GM10248 (cell line): Measurements from ENCODE around the gene CUL2.

Experiments used
- CTCF ChIA-PET: fragments of 300-600 bp; sonication (Branson Sonifier 250); formaldehyde crosslinking; extraction: SDS; loops from one replicate; lab custom pipeline; 2021; ENCODE audit warnings: antibody characterized with exemption; lab: Yijun Ruan, JAX
- POLR2A ChIA-PET: fragments of 350-650 bp; sonication (Branson Sonifier 250); formaldehyde crosslinking; extraction: SDS; loops from one replicate; lab custom pipeline; 2020; ENCODE audit warnings: antibody characterized with exemption; lab: Yijun Ruan, JAX
- DNase-seq: peaks from one replicate; pipeline ENCODE4 v3.0.0; 2012; ENCODE audit errors: extremely low spot score
- TF ChIP-seq, protein P1 (sequence below): IDR thresholded peaks from 2 replicates; pipeline ENCODE4 v1.5.1; 2012; ENCODE audit warnings: mild to moderate bottlenecking, low read depth; ENCODE audit errors: extremely low read depth, missing control alignments, control extremely low read depth

The CUL2 gene

GRCh38 chr10:35130663-35131062 lies 40.5 kb upstream of the CUL2 start:
- CTCF ChIA-PET: interaction anchor here (1.8 to 15.4 kb wide), 2 partner anchors 19 to 67 kb away, joined by 5 to 147 read pairs; no protein-coding TSS in a partner anchor
- POLR2A ChIA-PET: no interaction called here
- no peak for DNase-seq
- TF ChIP-seq, protein P1, sequence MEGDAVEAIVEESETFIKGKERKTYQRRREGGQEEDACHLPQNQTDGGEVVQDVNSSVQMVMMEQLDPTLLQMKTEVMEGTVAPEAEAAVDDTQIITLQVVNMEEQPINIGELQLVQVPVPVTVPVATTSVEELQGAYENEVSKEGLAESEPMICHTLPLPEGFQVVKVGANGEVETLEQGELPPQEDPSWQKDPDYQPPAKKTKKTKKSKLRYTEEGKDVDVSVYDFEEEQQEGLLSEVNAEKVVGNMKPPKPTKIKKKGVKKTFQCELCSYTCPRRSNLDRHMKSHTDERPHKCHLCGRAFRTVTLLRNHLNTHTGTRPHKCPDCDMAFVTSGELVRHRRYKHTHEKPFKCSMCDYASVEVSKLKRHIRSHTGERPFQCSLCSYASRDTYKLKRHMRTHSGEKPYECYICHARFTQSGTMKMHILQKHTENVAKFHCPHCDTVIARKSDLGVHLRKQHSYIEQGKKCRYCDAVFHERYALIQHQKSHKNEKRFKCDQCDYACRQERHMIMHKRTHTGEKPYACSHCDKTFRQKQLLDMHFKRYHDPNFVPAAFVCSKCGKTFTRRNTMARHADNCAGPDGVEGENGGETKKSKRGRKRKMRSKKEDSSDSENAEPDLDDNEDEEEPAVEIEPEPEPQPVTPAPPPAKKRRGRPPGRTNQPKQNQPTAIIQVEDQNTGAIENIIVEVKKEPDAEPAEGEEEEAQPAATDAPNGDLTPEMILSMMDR: no peak

DNA sequence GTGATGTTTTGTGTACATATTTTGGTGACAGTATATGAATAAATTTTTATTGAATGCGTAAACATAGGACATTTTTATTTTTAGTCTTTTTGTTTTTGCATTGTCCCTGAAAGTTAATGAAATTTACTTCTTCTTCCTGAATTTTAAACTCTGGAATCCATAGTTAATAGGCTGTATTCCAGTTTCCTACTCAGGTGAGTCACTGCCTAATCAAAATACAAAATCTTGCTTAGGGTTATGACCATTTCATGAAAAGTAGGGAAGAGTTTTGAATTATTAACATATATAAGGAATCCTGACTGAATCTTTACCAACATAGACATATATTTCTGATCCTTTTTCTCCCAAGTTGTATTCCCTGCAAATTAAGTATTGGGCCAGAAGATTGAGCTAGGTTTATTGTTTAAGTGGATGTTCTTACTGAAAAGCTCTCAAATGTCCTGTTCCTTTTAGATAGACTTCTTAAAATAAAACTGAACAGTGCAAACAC lies 39.1 kb upstream of the CUL2 start:
- no peak for DNase-seq
- TF ChIP-seq, protein P1: no peak
- POLR2A ChIA-PET: no interaction called here
- CTCF ChIA-PET: interaction anchor here (1.0 to 15.4 kb wide), 4 partner anchors 9 to 135 kb away, joined by 3 to 147 read pairs (median 4); no protein-coding TSS in a partner anchor

GRCh38 chr10:35127289-35127891 lies 37.2 kb upstream of the CUL2 start:
- ChIA-PET POLR2A (interaction anchor here (1.4 to 3.2 kb wide), 3 partner anchors 22 to 214 kb away, joined by 3 to 37 read pairs (median 20); no protein-coding TSS in a partner anchor), CTCF (interaction anchor here (1.2 to 15.4 kb wide), 9 partner anchors 15 to 435 kb away, joined by 3 to 225 read pairs (median 8); no protein-coding TSS in a partner anchor)
- TF ChIP-seq, protein P1: no peak
- DNase-seq: peak; percentile 29

GRCh38 chr10:35126530-35127288 lies 36.6 kb upstream of the CUL2 start, which contains the start of gene CREM:
CREM (plus strand) TSS chr10:35126846; CDS start chr10:35137836, 10,990 bp downstream.
- TF ChIP-seq, protein P1: peak; percentile 75
- peak; percentile 96 for DNase-seq
- CTCF ChIA-PET: interaction anchor here (0.7 to 15.4 kb wide), 27 partner anchors 8 to 436 kb away, joined by 3 to 225 read pairs (median 4); no protein-coding TSS in a partner anchor
- POLR2A ChIA-PET: interaction anchor here (0.7 to 3.2 kb wide), 5 partner anchors 23 to 215 kb away, joined by 3 to 37 read pairs (median 4); no protein-coding TSS in a partner anchor

GRCh38 chr10:35126062-35126529 lies 36.0 kb upstream of the CUL2 start:
- DNase-seq: no peak
- ChIA-PET CTCF (interaction anchor here (0.7 to 15.4 kb wide), 26 partner anchors 9 to 437 kb away, joined by 3 to 225 read pairs (median 4); no protein-coding TSS in a partner anchor), POLR2A (interaction anchor here (0.7 to 3.2 kb wide), 5 partner anchors 23 to 216 kb away, joined by 3 to 37 read pairs (median 4); no protein-coding TSS in a partner anchor)
- TF ChIP-seq, protein P1: no peak

- CTCF ChIA-PET: interaction anchor here (12.3 to 15.4 kb wide), 2 partner anchors 73 to 92 kb away, joined by 147 to 225 read pairs; no protein-coding TSS in a partner anchor
- DNase-seq: no peak
- TF ChIP-seq, protein P1: no peak
- POLR2A ChIA-PET: no interaction called here
Observed at GRCh38 chr10:35124540-35124939, 34.4 kb upstream of the CUL2 start.
